Measurements from ENCODE around the gene TMEM131.

GRCh38 chr2:97717613-97717995 lies 278.1 kb downstream of the TMEM131 start:
- TF ChIP-seq CTCF (IDR thresholded peaks at IDR 0.05) = no peak
- no peak for TF ChIP-seq POLR2A (IDR thresholded peaks at IDR 0.05)
- no peak for TF ChIP-seq EP300 (IDR thresholded peaks at IDR 0.05)
